ENCODE results near the gene RGL2. TPM values are rescaled to one million over a fixed set of nuclear protein-coding genes. Genes with fewer than 3 reads are reported as not detected.
"Not testable (repeated sequence)": the region's sequence is repeated elsewhere in the genome, so short reads cannot be mapped to it uniquely, and the experiment has no call there.

The RGL2 gene
- total and polyA plus RNA-seq, 12 donors = 36.4 to 224 (median 85.4) TPM

DNA sequence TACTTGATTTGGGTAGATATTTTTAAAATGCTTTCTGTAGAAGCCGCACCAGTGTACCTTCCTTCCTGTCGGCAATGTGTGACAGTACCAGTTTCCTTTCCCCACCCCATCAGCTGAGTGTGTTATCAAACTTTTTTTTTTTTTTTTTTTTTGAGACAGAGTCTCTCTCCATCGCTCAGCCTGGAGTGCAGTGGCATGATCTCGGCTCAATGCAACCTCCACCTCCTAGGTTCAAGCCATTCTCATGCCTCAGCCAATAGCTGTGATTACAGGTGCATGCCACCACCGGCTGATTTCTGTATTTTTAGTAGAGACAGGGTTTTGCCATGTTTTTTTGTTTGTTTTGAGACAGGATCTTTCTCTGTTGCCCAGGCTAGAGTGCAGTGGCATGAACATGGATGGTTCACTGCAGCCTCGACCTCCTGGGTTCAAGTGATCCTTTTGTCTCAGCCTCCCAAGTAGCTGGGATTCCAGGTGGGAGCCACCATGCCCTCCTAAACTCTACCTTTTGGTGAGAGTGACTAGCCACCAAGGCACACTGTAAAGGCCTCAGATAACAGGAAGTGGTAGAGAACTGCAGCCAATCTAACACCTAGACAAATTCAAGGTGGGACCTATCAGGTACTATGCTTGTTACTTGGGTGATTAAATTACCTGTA, 45.3 kb upstream of the RGL2 start:
- H3K27ac ChIP-seq = no peak overlapping the region
- no peak for DNase-seq
- H3K9me3 ChIP-seq (replicated peaks in 1 of 3) = no peaks in the 10 kb centered on the region
- no peaks in the 10 kb centered on the region for H3K27me3 ChIP-seq
- 66 to 75% (median 69%) methylated on average over 6 of the region's 6 CpGs for WGBS, 4 donors
- H3K36me3 ChIP-seq (replicated peaks in 1 of 2) = no peaks in the 10 kb centered on the region
- no peak overlapping the region for H3K4me3 ChIP-seq
- TF ChIP-seq, protein P1, sequence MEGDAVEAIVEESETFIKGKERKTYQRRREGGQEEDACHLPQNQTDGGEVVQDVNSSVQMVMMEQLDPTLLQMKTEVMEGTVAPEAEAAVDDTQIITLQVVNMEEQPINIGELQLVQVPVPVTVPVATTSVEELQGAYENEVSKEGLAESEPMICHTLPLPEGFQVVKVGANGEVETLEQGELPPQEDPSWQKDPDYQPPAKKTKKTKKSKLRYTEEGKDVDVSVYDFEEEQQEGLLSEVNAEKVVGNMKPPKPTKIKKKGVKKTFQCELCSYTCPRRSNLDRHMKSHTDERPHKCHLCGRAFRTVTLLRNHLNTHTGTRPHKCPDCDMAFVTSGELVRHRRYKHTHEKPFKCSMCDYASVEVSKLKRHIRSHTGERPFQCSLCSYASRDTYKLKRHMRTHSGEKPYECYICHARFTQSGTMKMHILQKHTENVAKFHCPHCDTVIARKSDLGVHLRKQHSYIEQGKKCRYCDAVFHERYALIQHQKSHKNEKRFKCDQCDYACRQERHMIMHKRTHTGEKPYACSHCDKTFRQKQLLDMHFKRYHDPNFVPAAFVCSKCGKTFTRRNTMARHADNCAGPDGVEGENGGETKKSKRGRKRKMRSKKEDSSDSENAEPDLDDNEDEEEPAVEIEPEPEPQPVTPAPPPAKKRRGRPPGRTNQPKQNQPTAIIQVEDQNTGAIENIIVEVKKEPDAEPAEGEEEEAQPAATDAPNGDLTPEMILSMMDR (IDR thresholded peaks at IDR 0.05) = no peak
- TF ChIP-seq POLR2A (IDR thresholded peaks at IDR 0.05) = no peak
- H3K4me1 ChIP-seq (replicated peaks in 1 of 2) = no peaks in the 10 kb centered on the region
- intact Hi-C loops (cut with DNase I) = no loop called here

DNA sequence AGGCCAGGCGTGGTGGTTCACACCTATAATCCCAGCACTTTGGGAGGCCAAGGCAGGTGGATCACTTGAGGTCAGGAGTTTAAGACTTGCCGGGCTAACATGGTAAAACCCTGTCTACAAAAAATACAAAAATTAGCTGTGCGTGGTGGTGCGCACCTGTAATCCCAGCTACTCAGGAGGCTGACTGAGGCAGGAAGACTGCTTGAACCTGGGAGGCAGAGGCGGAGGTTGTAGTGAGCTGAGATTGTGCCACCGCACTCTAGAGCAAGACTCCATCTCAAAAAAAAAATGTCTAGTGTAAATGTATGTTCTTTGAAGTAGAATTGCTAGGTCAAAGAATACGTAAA, 44.8 kb upstream of the RGL2 start:
- H3K9me3 ChIP-seq (replicated peaks in 1 of 3); H3K4me3 ChIP-seq; DNase-seq; H3K4me1 ChIP-seq (replicated peaks in 1 of 2); H3K27me3 ChIP-seq; intact Hi-C loops (cut with DNase I); H3K27ac ChIP-seq; H3K36me3 ChIP-seq (replicated peaks in 1 of 2): not testable (repeated sequence)
- WGBS, 4 donors = 89 to 93% (median 91%) methylated on average over 7 of the region's 7 CpGs

DNA sequence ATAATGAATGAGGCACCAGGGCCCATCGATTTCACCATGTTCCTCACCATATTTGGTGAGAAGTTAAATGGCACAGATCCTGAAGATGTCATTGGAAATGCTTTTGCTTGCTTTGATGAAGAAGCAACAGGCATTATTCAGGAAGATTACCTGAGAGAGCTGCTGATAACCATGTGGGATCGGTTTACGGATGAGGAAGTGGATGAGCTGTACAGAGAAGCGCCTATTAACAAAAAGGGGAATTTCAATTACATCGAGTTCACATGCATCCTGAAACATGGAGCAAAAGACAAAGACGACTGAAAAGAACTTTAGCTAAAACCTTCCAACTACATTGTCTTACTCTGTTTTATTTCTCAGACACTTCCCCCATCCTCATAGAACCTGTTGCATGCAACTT, 40.5 kb upstream of the RGL2 start:
- 70 to 83% (median 76%) methylated on average over 6 of the region's 6 CpGs for WGBS, 4 donors
- intact Hi-C loops (cut with DNase I) = no loop called here
- Histone ChIP-seq H3K27me3 (no peaks in the 10 kb centered on the region), H3K36me3 (replicated peaks in 1 of 2) (no peaks in the 10 kb centered on the region), H3K27ac (no peak overlapping the region), H3K4me3 (no peak overlapping the region), H3K9me3 (replicated peaks in 1 of 3) (no peaks in the 10 kb centered on the region), H3K4me1 (replicated peaks in 1 of 2) (no peaks in the 10 kb centered on the region)
- TF ChIP-seq POLR2A (IDR thresholded peaks at IDR 0.05) = no peak
- TF ChIP-seq, protein P1 (IDR thresholded peaks at IDR 0.05) = no peak
- DNase-seq = no peak

DNA sequence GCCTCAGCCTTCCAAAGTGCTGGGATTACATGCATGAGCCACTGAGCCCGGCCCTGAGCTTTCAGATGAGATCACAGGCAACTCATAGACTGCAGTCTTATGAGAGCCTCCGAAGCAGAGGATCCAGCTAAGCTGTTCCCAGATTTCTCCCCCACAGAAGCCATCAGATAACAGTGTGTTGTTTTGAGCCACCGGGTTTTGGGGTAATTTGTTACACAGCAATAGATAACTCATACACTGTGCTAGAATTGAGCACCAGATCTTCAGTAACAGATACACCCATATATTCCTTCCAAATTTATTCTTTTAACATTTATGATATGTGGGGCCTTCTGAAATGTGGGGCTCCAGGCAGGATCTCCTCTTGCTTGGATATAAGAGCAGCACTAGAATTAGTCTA, 37.8 kb upstream of the RGL2 start:
- Histone ChIP-seq H3K27ac (no peak overlapping the region), H3K4me1 (replicated peaks in 1 of 2) (no peaks in the 10 kb centered on the region), H3K4me3 (no peak overlapping the region), H3K9me3 (replicated peaks in 1 of 3) (no peaks in the 10 kb centered on the region), H3K27me3 (no peaks in the 10 kb centered on the region), H3K36me3 (replicated peaks in 1 of 2) (no peaks in the 10 kb centered on the region)
- TF ChIP-seq, protein P1 (IDR thresholded peaks at IDR 0.05) = no peak
- TF ChIP-seq POLR2A (IDR thresholded peaks at IDR 0.05) = no peak
- intact Hi-C loops (cut with DNase I) = no loop called here
- DNase-seq = no peak
- WGBS, 4 donors = 78 to 86% (median 83%) methylated on average over 2 to 3 of the region's 3 CpGs

DNA sequence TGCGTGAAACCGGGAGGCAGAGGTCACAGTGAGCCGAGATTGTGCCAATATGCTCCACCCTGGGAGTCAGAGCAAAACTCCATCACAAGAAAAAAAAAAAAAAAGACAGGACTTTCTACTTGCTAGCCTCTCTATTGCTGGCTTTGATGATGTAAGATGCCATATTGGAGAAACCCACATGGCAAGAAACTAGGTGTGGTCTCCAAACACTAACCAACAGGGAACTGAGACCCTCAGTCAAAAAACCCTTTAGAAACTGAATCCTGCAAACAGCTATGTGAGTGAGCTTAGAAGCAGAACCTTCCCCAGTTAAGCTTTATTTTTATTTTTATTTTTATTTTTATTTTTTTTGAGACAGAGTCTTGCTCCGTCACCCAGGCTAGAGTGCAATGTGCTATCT, 37.2 kb upstream of the RGL2 start:
- no peak overlapping the region for H3K27ac ChIP-seq
- intact Hi-C loops (cut with DNase I) = no loop called here
- H3K27me3 ChIP-seq = no peaks in the 10 kb centered on the region
- no peaks in the 10 kb centered on the region for H3K36me3 ChIP-seq (replicated peaks in 1 of 2)
- 66 to 73% (median 68%) methylated on average over 4 of the region's 4 CpGs for WGBS, 4 donors
- no peak for TF ChIP-seq POLR2A (IDR thresholded peaks at IDR 0.05)
- H3K4me1 ChIP-seq (replicated peaks in 1 of 2) = no peaks in the 10 kb centered on the region
- no peak for DNase-seq
- no peak overlapping the region for H3K4me3 ChIP-seq
- H3K9me3 ChIP-seq (replicated peaks in 1 of 3) = no peaks in the 10 kb centered on the region
